Fibroblast of lung (primary cell): ENCODE data around the gene SNAP29. TPM values are rescaled to one million over a fixed set of nuclear protein-coding genes. Genes with fewer than 3 reads are reported as not detected.

Source experiments
- DNase-seq, 2 donors: peaks; one replicate each; pipeline versions ENCODE4 v3.0.0 to v3.0.0-alpha.2; 2010; ENCODE audit warnings: low read depth in 2 of 2
- H2AFZ ChIP-seq: 2 replicates; pipeline ENCODE4 v1.5.1; 2012; ENCODE audit warnings: low read length, control low read depth, inconsistent platforms
- H3K27ac ChIP-seq: 2 replicates; pipeline ENCODE4 v1.5.1; 2011; ENCODE audit warnings: low read length, control low read depth; ENCODE audit not compliant: insufficient read depth
- H3K27me3 ChIP-seq: 2 replicates; pipeline ENCODE4 v1.5.1; 2011; ENCODE audit warnings: mild to moderate bottlenecking, low read length; ENCODE audit not compliant: control insufficient read depth, insufficient read depth
- H3K36me3 ChIP-seq: 2 replicates; pipeline ENCODE4 v1.5.1; 2011; ENCODE audit warnings: low read length; ENCODE audit not compliant: control insufficient read depth, insufficient read depth
- H3K4me1 ChIP-seq: 2 replicates; pipeline ENCODE4 v1.5.1; 2011; ENCODE audit warnings: low read length; ENCODE audit not compliant: control insufficient read depth, insufficient read depth; ENCODE audit errors: extremely low read depth
- H3K4me2 ChIP-seq: 2 replicates; pipeline ENCODE4 v1.5.1; 2011; ENCODE audit warnings: low read length, control low read depth; ENCODE audit not compliant: insufficient read depth; ENCODE audit errors: extremely low read depth
- H3K4me3 ChIP-seq, 4 experiments: fragments of 200-600 bp in 1 of 4; sonication (generic) in 1 of 4; replicated peaks in 1 of 4; 2 replicates each; pipeline ENCODE4 v1.5.1; 2011 to 2016; ENCODE audit warnings: low read length in 4 of 4, low read depth in 3 of 4, mild to moderate bottlenecking in 3 of 4, control low read depth in 2 of 4, inconsistent platforms in 1 of 4, mixed read lengths in 1 of 4; ENCODE audit not compliant: insufficient read depth in 1 of 4; ENCODE audit errors: control extremely low read depth in 1 of 4
- H3K79me2 ChIP-seq: 2 replicates; pipeline ENCODE4 v1.5.1; 2012; ENCODE audit warnings: mild to moderate bottlenecking, low read length, inconsistent platforms; ENCODE audit not compliant: control insufficient read depth, insufficient read depth
- H3K9ac ChIP-seq: 2 replicates; pipeline ENCODE4 v1.5.1; 2011; ENCODE audit warnings: mild to moderate bottlenecking, low read length, control low read depth; ENCODE audit not compliant: insufficient read depth
- H3K9me3 ChIP-seq: 2 replicates; pipeline ENCODE4 v1.5.1; 2012; ENCODE audit warnings: low read depth, low read length; ENCODE audit not compliant: control insufficient read depth, insufficient read depth
- H4K20me1 ChIP-seq: 2 replicates; pipeline ENCODE4 v1.5.1; 2011; ENCODE audit warnings: low read length; ENCODE audit not compliant: control insufficient read depth, insufficient read depth; ENCODE audit errors: extremely low read depth
- CTCF ChIP-seq, 2 donors: IDR thresholded peaks in 1 of 2; conservative IDR thresholded peaks in 1 of 2; 1 replicate in 1 of 2; 2 replicates in 1 of 2; pipeline ENCODE4 v1.5.1; 2011 to 2012; ENCODE audit warnings: low read length in 2 of 2, control low read depth in 1 of 2, inconsistent platforms in 1 of 2, low read depth in 1 of 2, mild to moderate bottlenecking in 1 of 2
- EZH2 ChIP-seq: IDR thresholded peaks from 2 replicates; pipeline ENCODE4 v1.5.1; 2012; ENCODE audit warnings: low read length, control low read depth, mild to moderate bottlenecking; ENCODE audit errors: missing control alignments
- polyA minus RNA-seq: library from RNA; depleted of rRNA, polyadenylated mRNA; stranded (reverse); fragments of >200 nt; gene quantifications from 2 replicates; pipeline ENCODE4 v1.2.3, GENCODE V29; 2011; ENCODE audit warnings: low replicate concordance
- polyA plus RNA-seq, 2 donors: library from polyadenylated mRNA; depleted of rRNA in 1 of 2; stranded (reverse) in 1 of 2; unstranded in 1 of 2; fragments of >200 nt; gene quantifications; 2 replicates each; pipeline ENCODE4 v1.2.1, GENCODE V29; 2011 to 2012; ENCODE audit warnings: missing spikeins in 1 of 2
- total RNA-seq: library from RNA; depleted of rRNA; stranded (reverse); fragments of >200 nt; gene quantifications from 2 replicates; pipeline ENCODE4 v1.2.1, GENCODE V29; 2014

SNAP29 gene
- 9.2 and 10.6 TPM in 2 replicates for total RNA-seq
- 36.1 and 37.0 TPM in 2 replicates for polyA plus RNA-seq
- polyA plus RNA-seq (2012): 33.3 and 34.1 TPM in 2 replicates
- polyA minus RNA-seq: 14.2 and 20.0 TPM in 2 replicates

GRCh38 chr22:20858615-20859416, at the start of gene SNAP29, which contains the start of gene PI4KA:
TSS of gene SNAP29 (plus strand) at chr22:20859007. CDS start at chr22:20859111, 104 bp downstream.
TSS of gene PI4KA (minus strand) at chr22:20858811. CDS start at chr22:20858725, 86 bp downstream.
- Histone ChIP-seq H2AFZ (peak within 1 kb of the TSS; percentile 90), H3K79me2 (peaks cover 45% of the 10 kb centered on the region), H3K9me3 (no peaks in the 10 kb centered on the region), H3K4me3 (peak within 1 kb of the TSS; percentile 91 to 98 (median 94)), H3K4me2 (peak within 1 kb of the TSS; percentile 99), H4K20me1 (no peaks in the 10 kb centered on the region), H3K27ac (peak within 1 kb of the TSS; percentile 84), H3K4me1 (peaks cover 5% of the 10 kb centered on the region), H3K36me3 (peaks cover 1% of the 10 kb centered on the region), H3K27me3 (no peaks in the 10 kb centered on the region), H3K9ac (peak within 1 kb of the TSS; percentile 88)
- DNase-seq: peak; percentile 98
- no peak for TF ChIP-seq CTCF (conservative IDR thresholded peaks at IDR 0.05 in 1 of 2, IDR thresholded peaks at IDR 0.05 in 1 of 2; ENCODE audit: low read depth in 1 of 2, low read length in 2 of 2)
- TF ChIP-seq EZH2: no peak

GRCh38 chr22:20809538-20810185, 49.1 kb upstream of the SNAP29 start:
- Histone ChIP-seq H3K79me2 (no peaks in the 10 kb centered on the region), H3K9ac (no peak overlapping the region), H3K9me3 (no peaks in the 10 kb centered on the region), H3K27me3 (no peaks in the 10 kb centered on the region), H3K4me1 (peaks cover 13% of the 10 kb centered on the region), H2AFZ (no peak overlapping the region), H3K4me3 (no peak overlapping the region), H4K20me1 (no peaks in the 10 kb centered on the region), H3K36me3 (peaks cover 13% of the 10 kb centered on the region), H3K4me2 (no peak overlapping the region), H3K27ac (no peak overlapping the region)
- no peak for DNase-seq
- TF ChIP-seq CTCF (conservative IDR thresholded peaks at IDR 0.05 in 1 of 2, IDR thresholded peaks at IDR 0.05 in 1 of 2; ENCODE audit: low read depth in 1 of 2, low read length in 2 of 2): no peak
- no peak for TF ChIP-seq EZH2

GRCh38 chr22:20810645-20811044, 48.2 kb upstream of the SNAP29 start:
- no peaks in the 10 kb centered on the region for H3K79me2 ChIP-seq
- H3K4me3 ChIP-seq: no peak overlapping the region
- H3K36me3 ChIP-seq: peaks cover 9% of the 10 kb centered on the region
- H3K27me3 ChIP-seq: no peaks in the 10 kb centered on the region
- no peak overlapping the region for H3K4me2 ChIP-seq
- DNase-seq: no peak
- H3K9me3 ChIP-seq: no peaks in the 10 kb centered on the region
- H3K4me1 ChIP-seq: peaks cover 13% of the 10 kb centered on the region
- no peaks in the 10 kb centered on the region for H4K20me1 ChIP-seq
- no peak overlapping the region for H2AFZ ChIP-seq
- no peak for TF ChIP-seq EZH2
- TF ChIP-seq CTCF (conservative IDR thresholded peaks at IDR 0.05 in 1 of 2, IDR thresholded peaks at IDR 0.05 in 1 of 2; ENCODE audit: low read depth in 1 of 2, low read length in 2 of 2): no peak
- H3K9ac ChIP-seq: no peak overlapping the region
- no peak overlapping the region for H3K27ac ChIP-seq
